GM19372 (cell line): Measurements from ENCODE around the gene SHISA9.
"Not testable (repeated sequence)": the region's sequence is repeated elsewhere in the genome, so short reads cannot be mapped to it uniquely, and the experiment has no call there.

Experiments
- ATAC-seq: cut with Tn5 transposase; IDR thresholded peaks from one replicate; pipeline ENCODE4 v1.9.1; 2021; ENCODE audit warnings: mild to moderate bottlenecking, low read depth, moderate library complexity; ENCODE audit not compliant: unreplicated experiment

The SHISA9 gene

GRCh38 chr16:12901597-12902461 is at the start of gene SHISA9:
SHISA9 (plus strand) TSS chr16:12901598.
- no peak for ATAC-seq

DNA sequence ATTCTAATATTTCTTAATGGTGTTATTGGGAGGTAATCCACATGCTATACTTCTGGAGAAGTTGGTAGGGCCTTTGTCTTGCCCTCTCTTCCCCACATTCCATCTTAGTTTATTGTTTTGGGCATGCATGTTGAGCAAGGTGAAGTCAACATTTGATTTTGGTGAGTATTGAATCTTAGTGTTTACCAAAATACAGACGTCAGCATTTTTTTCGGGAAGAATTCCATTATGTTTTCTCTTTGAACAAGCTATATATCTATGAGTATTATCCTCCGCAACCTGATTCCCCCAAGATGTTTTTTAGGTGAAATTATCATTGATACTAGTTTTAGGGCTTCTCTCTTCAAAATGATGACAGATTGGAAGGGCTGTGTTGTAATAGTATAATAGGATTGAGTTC is 47.4 kb upstream of the SHISA9 start:
- no peak for ATAC-seq

- ATAC-seq, result not testable (repeated sequence)
Observed at GRCh38 chr16:12857435-12857834, 44.0 kb upstream of the SHISA9 start.

DNA sequence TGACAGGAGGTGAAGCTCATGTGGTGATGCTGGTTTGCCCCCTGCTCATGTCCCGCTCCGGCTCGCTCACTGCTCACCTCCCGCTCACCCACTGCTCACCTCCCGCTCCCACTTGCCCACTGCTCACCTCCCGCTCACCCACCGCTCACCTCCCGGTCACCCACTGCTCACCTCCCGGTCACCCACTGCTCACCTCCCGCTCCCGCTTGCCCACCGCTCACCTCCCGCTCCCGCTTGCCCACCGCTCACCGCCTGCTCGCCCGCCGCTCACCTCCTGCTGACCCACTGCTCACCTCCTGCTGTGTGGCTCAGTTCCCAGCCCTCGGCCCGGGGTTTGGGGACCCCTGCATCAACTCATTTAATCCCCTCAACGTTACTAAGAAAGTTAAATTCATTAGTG is 39.1 kb upstream of the SHISA9 start:
- no peak for ATAC-seq

DNA sequence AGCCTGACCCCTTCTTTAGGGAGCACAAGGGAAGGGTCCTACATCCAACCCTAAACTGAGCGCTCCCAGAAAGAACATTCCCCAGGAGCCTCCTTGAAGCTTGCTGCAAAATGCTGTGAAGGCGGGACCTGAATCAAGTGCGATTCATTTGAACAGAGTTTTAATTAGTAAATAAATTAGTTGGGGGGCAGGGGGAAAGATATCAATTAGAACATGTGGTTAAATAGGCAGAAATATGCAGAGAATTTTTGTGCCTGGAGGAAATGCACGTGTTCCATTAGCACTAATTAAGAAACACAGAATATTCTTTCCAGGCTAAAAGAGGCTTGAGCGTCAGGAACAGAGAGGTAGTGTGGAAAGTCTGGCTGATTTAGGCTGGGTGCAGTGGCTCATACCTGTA is 38.5 kb upstream of the SHISA9 start:
- no peak for ATAC-seq

- ATAC-seq, result no peak
Observed at GRCh38 chr16:12866981-12867551, 34.3 kb upstream of the SHISA9 start.

DNA sequence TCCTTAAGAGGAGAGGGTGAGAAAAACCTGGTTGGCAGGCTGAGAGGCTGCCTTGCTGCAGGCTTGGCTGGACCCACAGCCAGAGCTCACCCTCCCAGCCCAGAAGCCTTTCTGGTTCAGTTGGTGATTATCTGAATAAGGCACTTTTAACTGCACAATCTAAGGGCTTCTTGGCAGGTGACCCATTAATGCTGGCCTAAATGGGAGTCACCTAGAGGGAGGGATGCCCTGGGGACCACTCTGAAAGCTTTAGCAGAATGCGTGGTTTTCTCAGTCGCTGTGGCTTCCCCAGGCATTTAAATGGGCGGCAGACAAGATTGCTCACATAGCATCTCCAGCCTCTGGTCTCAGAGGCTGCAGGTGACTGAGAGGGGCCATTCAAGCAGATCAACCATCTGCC is 33.2 kb upstream of the SHISA9 start:
- no peak for ATAC-seq

DNA sequence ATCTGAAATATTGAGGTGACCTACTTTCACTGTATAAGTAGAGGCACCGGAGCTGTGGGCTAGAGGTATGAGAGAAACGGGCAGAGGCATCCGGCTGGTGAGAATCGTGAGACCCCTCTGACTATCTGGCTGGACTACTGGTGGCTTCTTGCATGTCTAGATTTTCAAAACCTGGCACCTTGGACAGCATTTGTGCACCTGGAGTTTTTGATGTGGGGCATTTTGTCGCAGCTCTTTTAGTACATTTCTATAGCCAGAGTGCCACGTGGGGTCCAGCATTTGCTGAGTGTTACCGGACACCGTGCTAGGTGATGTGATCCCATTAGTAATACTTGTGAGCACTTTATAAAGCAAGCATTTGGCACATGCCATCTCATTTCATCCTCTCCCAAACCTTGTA is 32.6 kb upstream of the SHISA9 start:
- no peak for ATAC-seq

- ATAC-seq, result no peak
Observed at GRCh38 chr16:12869698-12870427, 31.5 kb upstream of the SHISA9 start.

- no peak for ATAC-seq
Observed at GRCh38 chr16:12871784-12872183, 29.6 kb upstream of the SHISA9 start.

GRCh38 chr16:12874186-12874585 is 27.2 kb upstream of the SHISA9 start:
- no peak for ATAC-seq

- no peak for ATAC-seq
Observed at GRCh38 chr16:12876778-12877177, 24.6 kb upstream of the SHISA9 start.

DNA sequence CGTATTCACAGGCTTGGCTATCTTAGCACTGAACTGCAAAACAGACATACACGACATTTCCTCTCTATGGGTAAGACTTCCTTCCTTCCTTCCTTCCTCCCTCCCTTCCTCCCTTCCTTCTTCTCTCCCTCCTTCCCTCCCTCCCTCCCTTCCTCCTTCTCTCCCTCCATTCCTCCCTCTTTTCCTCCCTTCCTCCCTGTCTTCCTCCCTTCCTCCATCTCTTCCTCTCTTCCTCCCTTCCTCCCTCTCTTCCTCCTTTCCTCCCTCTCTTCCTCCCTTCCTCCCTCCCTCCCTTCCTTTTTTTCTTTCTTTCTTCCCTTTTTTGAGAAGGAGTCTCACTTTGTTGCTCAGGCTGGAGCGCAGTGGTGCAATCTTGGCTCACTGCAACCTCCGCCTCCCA is 22.4 kb upstream of the SHISA9 start:
- no peak for ATAC-seq

GRCh38 chr16:12879812-12880211 is 21.6 kb upstream of the SHISA9 start:
- no peak for ATAC-seq

DNA sequence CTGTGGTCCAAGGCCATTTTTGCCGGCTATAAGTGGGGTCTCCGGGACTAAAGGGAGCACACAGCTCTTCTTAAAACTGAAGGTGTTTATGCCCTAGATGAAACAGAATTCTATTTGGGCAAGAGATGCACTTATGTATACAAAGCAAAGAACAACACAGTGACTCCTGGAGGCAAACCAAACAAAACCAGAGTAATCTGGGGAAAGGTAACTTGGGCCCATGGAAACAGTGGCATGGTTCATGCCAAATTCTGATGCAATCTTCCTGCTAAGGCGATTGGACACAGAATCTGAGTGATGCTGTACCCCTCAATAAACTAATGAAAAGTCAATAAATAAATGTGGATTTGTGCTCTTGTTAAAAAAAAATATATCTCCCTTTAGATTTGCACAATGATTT is 20.2 kb upstream of the SHISA9 start:
- no peak for ATAC-seq

DNA sequence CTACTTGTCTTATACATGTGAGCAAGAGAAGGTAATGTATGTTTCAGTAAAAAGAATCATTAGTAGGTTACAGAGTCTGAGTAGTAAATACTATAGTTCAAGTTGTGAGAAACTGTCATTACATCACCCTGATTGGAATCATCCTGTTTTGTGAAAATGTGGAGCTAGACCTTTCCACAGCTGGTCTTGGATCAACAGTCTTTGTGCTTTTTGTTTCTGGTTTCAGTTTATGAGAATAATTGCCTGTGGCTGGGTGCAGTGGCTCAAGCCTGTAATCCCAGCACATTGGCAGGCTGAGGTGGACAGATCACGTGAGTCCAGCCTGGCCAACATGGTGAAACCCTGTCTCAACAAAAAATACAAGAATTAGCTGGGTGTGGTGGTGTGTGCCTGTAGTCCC is 19.7 kb upstream of the SHISA9 start:
- ATAC-seq, result no peak

- ATAC-seq, result no peak
Observed at GRCh38 chr16:12885742-12886141, 15.7 kb upstream of the SHISA9 start.

DNA sequence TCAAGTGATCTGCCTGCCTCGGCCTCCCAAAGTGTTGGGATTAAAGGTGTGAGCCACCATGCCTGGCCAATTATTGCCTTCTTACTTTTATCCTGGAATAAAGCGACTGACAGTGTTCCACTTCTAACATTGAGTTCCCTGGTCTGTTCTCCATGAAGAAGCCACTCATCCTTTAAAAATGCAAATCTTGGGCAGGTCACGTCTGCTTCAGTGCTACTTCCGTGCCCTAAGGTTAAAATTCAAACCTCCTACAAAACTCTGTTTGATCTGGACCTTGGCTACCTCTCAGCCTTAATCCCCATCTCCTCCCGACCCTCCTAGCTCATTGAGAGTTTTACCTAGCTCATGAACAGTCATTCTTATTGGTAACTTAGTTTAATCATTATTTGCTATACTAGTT is 9.6 kb upstream of the SHISA9 start:
- no peak for ATAC-seq

DNA sequence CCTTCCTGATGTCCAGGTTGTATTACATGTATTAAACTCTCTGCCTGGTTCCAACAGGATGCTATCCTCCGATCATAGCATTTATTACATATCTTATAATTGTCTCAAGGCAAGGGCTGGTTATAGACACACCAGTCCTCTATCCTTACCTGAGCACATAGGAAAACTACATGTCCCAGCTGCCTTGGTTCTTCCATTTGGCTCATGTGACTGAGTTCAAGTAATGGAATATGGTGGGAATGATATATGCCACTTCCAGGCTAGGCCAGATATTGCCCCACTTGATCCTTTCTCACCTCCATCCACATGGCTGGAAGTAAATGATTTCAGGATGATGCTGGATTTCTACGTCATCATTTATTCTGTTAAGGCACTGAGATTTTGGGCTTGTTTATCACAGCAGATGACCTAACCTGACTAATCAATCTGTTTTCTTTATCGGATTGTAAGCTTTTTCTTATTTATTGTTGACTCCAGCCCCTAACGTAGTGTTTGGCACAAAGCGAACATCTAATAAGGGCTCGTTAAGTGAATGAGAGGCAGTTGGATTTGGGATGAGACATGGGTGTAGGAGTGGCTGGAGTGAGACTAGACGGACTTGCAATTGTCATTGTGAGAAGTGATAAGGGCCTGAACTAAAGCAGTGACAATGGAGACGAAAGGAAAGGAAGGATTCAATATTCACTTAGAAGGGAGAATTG is 8.2 kb upstream of the SHISA9 start:
- ATAC-seq, result no peak

DNA sequence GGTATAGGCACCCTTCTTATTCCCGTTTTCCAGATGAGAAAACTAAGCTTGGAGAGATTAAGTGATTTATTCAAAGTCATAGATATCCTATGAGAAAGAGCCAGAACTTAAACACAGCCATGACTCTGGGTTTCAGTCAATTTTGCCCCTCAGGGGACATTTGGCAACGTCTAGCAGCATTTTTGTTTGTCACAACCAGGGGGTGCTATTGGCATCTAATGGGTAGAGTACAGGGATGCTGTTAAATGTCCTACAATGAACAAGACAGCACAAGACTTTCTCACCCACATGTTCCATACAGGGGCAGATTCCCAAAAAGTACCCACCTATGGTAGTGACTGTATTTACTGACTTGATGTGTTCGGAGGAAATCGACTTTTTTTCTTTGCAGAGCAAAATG is 4.8 kb upstream of the SHISA9 start:
- no peak for ATAC-seq

- ATAC-seq, result no peak
Observed at GRCh38 chr16:12898551-12898950, 2.8 kb upstream of the SHISA9 start.
